NCI-H748 treated with DMSO at 0.1 percent for 48 hours (cell line): ENCODE data around the gene ESF1.
A peak's percentile ranks its signal among the peaks of the same experiment; 100 is the strongest.

ENCODE experiments used
- DNase-seq: peaks from one replicate; lab custom pipeline; 2025; lab: John Stamatoyannopoulos, UW

Gene ESF1

DNA sequence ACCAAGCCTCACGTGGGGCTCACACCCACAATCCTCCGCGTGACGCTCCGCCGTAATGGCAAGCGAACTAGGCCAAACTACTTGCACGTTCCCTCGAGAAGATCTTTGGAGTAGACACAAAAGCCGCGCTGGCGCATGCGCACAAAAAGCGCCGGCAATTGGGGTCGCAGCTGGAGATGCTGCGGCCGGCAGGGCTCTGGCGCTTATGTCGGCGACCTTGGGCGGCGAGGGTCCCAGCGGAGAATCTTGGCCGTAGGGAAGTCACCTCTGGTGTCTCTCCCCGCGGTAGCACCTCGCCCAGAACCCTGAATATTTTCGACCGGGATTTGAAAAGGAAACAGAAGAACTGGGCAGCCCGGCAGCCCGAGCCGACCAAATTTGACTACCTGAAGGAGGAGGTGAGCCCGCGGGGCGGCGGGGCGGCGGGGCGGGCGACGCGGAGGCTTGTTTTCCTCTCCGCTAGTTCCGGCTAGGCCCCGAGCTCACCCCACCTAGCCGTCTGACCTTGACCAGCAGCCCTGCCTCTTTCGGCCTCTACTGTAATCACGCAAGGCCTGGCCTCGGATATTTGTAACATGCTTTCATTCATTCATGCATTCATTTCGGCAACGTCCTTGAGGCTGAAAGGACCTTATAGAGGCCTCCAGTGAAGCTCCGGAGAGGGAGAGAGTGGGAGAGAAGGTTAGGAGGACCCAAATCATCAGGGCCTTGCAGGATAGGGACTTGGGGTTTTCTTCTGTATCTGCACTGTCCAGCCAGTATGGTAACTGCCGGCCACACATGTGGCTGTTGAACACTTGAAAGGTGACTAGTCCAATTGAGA, at the start of gene ESF1, which contains the start of gene NDUFAF5:
Gene ESF1 (minus strand): TSS at position 27 of the 823 bp plus-strand sequence. CDS start 1,779 bp downstream, outside the sequence.
Gene NDUFAF5 (plus strand): TSS at position 136 of the 823 bp plus-strand sequence. CDS start 41 bp downstream, at position 177.
- peak; percentile 98 for DNase-seq

GRCh38 chr20:13831476-13831875, 46.8 kb upstream of the ESF1 start:
- no peak for DNase-seq

GRCh38 chr20:13825465-13825864, 40.7 kb upstream of the ESF1 start:
- no peak for DNase-seq

DNA sequence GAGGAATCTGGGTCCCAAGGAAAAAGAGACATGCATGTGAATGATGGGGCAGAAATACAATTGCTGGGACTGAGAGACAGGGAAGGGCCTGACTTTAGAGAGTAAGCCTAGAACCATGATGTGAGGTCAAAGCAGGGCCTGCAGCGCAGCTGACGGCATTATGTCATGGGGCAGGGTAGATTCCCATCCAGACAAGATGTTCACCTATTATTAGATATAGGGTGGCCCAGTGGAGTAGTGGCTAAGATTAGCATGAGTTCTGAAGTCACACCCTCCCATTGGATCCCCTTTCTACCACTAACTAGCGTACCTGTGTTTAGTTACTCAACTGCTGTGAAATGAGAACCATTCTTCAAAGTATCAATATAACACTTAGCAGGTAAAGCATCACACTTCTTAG, 39.7 kb upstream of the ESF1 start:
- no peak for DNase-seq

DNA sequence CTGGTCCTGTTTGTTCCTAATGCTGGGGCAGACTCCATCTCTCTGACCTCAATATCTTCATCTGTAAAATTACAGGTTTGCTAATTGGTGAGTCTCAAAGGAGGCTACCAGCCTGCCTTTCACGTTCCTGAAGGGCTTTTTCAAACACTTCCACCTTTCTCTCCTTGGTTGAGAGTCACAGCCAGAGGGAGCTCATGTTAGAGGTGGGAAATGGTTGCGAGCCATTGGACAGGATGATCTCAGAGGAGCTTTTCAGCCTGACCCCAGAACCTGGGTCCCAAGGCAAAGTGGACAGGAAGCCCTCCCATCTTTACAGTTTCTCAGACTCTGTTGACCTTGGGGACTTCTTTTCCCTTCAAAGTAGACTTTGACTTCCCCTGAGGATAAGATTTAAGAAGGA, 37.7 kb upstream of the ESF1 start:
- no peak for DNase-seq

DNA sequence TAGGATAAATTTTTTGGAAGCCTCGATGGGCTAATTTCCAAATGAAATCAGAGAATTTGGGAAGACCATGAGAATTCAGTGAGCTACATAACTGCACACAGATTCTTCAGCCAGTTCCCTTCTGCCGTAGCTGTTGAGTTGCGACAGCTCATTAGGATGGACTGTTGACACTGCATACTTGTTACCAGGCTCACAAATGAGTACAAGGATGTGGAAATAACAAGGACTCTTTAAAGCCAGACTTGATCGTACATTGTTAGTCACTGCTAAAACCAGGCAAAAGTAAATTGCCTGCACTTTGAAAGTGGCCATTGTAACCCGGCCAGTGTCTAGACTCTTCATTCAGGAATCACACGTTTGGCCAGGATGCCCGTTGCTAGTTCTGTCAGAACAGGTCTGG, 37.2 kb upstream of the ESF1 start:
- no peak for DNase-seq

- peak; percentile 77 for DNase-seq
These were observed 35.3 kb upstream of the ESF1 start for GRCh38 chr20:13819885-13820645.

GRCh38 chr20:13817342-13817741, 32.6 kb upstream of the ESF1 start:
- DNase-seq, result no peak

GRCh38 chr20:13816757-13817156, 32.0 kb upstream of the ESF1 start:
- DNase-seq, result no peak

- DNase-seq, result no peak
These were observed 30.0 kb upstream of the ESF1 start for GRCh38 chr20:13814672-13815071.

DNA sequence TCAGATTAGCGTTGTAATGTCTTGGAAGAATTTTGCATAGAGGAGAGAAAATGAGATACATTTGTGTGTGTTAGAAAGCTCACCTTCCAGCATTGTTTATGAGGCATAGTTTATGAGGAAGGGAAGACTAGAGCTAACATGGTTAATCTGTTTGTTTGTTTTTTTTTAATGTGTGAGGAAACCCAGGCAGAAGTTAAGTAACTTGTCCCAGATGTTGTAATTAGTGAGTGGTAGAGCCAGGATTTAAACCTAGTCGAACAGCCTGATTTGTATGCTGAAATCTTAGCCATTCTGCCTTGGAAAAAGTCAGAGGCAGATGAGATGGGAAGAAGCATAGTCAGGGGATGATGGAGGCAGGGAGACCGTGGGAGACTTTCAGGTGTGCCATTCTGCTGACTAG, 29.2 kb upstream of the ESF1 start:
- no peak for DNase-seq

- DNase-seq, result no peak
These were observed 25.7 kb upstream of the ESF1 start for GRCh38 chr20:13810446-13810845.

DNA sequence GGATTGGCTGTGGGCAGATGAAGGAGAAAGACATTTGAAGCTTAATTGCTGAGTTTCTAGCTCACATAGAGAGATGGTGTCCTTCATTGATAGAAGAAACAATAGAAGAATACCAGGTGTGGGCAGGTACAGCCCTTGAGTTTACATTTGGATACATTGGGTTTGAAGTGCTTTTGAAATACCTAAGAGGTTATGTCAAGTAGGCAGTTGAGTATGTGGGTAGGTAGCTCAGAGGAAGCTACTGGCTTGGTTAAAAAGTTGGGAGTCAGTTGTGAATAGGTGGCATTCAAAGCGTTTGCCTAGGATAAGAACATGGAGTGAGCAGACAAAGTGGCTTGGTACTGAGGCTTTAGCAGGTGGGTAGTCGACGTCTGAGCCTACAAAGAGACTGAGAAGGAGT, 25.1 kb upstream of the ESF1 start:
- DNase-seq, result no peak

- DNase-seq, result no peak
These were observed 24.7 kb upstream of the ESF1 start for GRCh38 chr20:13809373-13809772.

DNA sequence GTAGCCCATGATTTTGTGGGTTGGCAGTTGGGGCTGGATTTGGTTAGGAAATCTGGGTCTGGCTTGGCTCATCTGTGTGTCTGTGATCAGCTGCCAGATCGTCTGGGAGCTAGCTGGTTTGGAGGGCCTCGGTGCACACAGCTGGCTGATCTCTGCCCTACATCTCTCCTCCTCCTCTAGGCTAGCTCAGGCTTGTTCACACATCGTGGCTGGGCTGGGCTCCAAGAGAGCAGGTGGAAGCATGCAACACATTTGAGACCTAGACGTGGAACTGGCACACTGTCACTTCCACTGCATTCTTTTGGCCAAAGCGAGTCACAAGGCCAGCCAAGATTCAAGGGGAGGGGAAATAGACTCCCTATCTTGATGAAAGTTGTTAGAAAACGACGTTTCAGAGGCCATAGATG, 16.0 kb upstream of the ESF1 start:
- DNase-seq, result no peak

- DNase-seq, result no peak
These were observed 15.3 kb upstream of the ESF1 start for GRCh38 chr20:13799974-13800373.

DNA sequence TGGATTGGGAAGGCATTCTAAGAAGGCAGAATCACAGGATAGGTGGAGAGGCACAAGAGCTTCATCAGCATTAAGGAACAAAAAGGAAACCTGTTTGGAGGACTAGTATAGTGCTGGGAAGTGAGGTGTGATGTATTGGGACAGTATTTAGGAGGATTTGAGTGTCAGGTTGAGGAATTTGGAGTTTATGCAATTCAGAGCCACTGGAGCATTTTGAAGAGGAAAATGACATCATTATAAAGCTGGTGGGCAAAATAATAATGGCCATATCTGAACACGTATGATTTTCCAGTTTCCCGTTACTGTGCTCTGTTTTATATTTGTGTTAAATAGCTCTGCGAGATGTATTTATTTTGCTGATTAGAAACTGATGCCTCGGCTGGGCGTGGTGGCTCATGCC, 14.3 kb upstream of the ESF1 start:
- DNase-seq, result no peak

DNA sequence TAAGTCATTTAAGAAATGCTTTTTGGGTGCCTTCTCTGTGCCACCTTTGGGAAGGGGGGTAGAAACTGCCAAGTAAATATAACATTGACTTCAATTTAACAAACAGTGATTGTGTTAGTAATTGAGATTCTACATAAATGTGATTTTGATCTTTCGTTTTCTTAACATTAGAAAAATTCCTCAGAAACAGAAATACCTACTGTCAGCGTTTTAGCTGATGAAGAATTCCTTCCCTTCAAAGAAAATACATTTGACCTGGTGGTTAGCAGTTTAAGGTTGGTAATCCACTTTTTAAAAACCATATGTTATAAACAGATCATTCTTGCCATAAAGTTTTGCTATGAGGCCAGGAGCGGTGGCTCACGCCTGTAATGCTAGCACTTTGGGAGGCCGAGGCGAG, 9.9 kb upstream of the ESF1 start:
- DNase-seq, result no peak

DNA sequence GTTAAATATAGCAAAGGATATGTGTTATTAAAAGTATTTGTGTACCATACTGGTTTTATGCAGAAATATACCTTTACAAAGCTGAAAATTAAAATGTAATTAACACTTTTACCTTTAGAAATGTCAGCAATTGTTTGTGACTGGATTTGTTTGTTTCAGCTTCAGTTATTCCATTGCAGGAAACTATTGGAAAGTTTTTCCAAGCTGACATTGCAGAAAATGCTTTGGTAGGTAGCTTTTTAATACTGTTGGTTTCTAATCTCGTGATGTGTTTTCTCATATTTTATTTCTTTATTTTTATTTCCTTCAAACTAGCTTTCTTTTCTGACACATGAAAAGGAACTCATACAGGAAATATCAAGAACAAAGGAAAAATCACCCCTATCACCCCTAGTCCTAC, 8.3 kb upstream of the ESF1 start:
- DNase-seq, result no peak

GRCh38 chr20:13791540-13792459, 7.1 kb upstream of the ESF1 start:
- DNase-seq, result no peak

GRCh38 chr20:13790708-13791107, 6.0 kb upstream of the ESF1 start:
- DNase-seq, result no peak

GRCh38 chr20:13788167-13788834, 3.6 kb upstream of the ESF1 start:
- DNase-seq, result peak; percentile 61
